Central memory CD4-positive, alpha-beta T cell (primary cell): ENCODE measurements around the gene CUTA.
A peak's percentile ranks its signal among the peaks of the same experiment; 100 is the strongest.

ENCODE experiments used
- DNase-seq: peaks from one replicate; pipeline ENCODE4 v3.0.0; 2022

CUTA gene

GRCh38 chr6:33438978-33439594 is 21.2 kb upstream of the CUTA start:
- no peak for DNase-seq

- no peak for DNase-seq
Measured at GRCh38 chr6:33437666-33438065, 19.8 kb upstream of the CUTA start.

GRCh38 chr6:33434961-33435360 is 17.1 kb upstream of the CUTA start:
- no peak for DNase-seq

- no peak for DNase-seq
Measured at GRCh38 chr6:33433544-33434191, 15.8 kb upstream of the CUTA start.

DNA sequence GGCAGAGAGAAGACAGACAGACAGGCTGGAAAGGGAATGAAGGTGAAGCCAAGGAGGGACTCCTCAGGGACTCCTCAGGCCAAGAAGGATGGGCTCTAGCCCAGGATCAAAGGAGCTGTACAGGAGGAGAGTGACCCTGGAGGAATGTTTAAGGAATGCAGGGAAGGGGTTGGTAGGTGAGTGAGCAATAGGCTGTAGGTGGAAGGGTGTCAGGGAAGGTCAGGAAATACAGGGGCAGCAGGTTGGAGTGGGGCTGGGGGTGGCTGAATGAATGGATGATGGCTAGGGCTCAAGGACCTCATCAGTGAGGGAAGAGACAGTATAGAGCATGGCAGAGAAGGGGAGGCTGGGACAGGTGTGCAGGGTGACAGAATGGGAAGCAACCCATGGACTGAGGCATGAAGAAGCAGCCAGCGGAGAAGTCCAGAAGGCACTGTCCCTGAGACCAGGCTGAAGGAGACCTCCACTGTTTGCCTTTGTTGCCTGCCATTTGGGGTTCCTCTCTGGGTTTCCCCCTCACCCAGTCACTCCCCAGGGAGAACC is 15.2 kb upstream of the CUTA start:
- DNase-seq = no peak

- DNase-seq = no peak
Measured at GRCh38 chr6:33432546-33432945, 14.6 kb upstream of the CUTA start.

DNA sequence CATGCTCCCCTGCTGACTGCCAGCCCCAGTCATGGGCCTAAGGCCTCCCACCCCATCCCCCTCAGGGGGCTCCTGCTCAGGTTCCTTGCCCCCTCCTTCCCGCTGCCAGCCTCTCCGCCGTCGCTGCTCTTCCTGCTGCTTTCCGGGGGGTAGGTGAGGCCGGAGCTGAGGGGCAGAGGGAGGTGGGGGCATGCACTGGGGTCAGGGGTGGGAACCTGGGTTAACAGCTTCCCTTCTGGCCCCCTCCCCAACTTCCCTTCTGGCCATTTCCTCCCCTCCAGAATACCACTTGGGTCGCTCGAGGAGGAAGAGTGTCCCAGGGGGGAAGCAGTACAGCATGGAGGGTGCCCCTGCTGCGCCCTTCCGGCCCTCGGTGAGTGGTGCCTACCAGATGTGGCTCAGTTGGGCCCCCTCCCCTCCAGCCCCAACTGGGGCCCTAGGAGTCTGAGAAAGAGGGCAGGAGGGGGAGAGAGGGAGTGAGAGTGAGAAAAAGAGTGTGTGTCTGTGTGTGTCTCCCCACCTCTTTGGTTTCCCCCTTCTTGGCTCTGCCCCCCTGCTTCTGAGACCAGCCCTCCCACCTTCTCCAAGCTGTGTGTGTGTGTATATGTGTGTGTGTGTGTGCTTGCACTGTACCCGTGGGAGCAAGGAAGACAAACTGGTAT is 14.1 kb upstream of the CUTA start:
- no peak for DNase-seq

DNA sequence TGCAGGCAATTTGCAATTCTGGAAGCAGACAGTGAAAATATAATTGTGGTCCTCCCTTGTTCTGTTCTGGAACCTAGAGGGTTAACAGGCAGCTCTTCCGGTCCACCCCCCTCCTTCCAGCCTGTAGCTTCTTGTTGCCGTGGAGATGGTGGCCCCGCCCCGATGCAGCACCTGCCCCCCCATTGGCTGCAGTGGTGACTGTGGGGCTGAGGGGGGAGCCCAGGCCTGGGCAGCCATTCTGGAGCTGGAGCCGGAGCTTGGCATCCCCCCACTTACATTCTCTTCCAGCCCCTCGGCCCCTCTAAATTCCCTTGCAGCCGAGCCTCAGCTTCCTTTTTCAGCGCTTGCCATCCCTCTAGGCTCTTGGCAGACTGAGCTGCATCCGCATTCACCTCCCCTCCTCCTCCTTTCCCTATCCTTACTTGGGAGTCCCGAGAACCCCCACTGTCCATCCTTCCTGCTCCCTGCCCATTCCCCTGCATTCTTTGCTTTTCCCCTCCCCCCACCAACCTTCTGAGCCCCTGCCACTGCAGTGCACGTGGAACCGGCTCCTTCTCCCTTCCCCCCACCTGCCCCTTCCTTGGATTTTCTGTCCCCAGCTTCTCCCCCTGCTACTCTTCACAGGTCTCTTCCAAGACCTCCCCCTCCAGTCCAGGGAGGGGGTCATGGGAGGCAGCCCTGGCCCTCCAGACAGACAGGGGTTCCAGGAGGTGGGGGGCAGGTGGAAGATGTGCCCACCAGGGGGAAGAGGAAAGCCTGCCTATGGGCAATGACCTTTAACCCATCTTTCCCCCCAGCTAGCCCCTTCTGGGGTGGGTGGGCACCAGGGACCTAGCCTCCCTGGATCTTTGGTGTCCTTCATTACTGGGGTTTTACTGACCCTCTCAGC is 13.3 kb upstream of the CUTA start:
- peak; percentile 81 for DNase-seq

DNA sequence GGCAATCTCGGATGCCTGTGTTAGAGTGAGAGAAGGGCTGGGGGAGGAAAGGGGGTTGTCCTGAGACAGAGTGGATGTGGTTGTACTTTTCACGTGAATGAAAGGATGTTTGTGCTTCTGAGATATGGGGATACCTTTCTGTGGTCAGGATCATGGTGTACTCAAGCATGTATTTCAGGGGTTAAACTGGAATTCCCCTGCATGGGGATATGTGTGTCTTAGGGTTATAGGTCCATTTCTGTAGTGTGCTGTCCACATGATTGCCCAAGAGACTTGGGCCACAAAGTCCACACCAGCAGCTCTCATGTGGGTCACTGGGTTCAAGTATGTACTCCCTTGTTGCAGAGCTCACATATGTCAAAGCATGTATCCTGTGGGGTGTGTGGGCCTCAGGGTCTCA is 12.4 kb upstream of the CUTA start:
- DNase-seq = no peak

GRCh38 chr6:33429750-33430052 is 11.8 kb upstream of the CUTA start:
- peak; percentile 42 for DNase-seq

DNA sequence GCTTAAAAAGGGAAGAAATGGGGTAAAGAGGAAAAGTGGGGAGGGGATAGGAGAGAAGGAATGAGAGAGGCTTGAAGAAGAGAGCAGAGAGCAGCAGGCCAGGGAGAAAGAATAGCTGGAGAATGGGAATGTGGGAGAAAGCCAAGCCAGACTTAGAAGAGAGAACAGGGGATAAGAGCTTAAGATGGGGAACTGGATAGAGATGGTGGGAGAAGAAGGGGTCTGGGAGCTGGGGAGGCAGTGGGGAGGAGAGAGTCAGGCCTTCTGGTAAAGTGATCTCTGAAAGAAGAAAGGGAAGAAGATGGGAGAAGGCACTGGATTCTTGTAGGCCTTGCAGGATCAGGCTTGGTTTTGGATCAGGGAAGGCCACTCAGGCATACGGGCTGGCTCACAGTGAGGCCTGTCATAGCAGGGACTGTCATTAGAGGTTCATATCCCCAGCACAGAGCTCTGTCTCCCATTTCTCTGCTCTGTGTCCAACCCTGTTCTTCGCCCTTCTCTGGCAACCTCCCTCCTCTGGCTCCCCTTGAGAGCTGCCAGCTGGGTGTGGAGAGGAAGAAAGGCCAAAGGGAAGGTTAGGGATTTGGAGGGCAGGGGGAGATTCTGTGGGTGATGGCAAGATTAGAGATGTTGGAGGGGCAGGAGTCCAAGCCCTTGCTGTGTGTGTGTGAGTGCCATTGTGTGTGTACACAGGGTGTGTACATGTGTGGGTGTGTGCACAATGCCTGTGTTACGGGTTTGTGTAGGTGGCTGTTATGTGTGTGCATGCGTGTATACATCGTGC is 11.3 kb upstream of the CUTA start:
- DNase-seq = no peak

GRCh38 chr6:33428224-33428965 is 10.5 kb upstream of the CUTA start:
- peak; percentile 45 for DNase-seq

DNA sequence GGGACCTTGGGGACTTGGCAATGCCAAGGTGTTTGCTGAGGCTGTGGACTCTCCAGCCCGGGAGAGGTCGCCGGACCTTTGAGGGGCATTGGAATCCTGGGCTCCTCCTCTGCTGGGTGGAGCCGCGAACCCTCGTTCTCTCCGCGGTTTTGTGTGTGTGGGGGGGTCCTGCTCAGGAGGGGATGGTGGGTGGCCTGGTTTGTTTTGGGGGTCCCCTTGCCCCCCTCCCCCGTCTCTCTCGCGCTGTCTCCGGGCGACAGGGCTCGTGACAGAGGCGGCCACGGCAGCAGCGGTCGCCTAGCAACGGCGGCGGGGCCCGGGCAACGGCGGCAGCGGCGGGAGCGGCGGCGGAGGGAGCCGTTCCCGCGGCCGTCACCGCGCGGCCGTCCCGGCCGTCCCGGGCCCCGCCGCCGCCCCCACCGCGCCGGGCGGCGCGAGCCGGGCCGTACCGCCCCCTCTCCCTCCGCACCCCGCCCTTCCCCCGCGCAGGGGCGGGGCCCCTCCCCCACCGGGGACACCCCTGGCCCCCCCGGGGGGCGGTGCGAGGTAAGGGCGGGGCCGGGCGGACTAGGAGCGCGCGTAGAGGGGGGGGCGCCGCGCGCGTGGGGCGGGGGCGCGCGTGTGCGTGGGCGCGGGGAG is 9.8 kb upstream of the CUTA start:
- DNase-seq = peak; percentile 62

- DNase-seq = peak; percentile 56
Measured at GRCh38 chr6:33426590-33427511, 8.9 kb upstream of the CUTA start.

DNA sequence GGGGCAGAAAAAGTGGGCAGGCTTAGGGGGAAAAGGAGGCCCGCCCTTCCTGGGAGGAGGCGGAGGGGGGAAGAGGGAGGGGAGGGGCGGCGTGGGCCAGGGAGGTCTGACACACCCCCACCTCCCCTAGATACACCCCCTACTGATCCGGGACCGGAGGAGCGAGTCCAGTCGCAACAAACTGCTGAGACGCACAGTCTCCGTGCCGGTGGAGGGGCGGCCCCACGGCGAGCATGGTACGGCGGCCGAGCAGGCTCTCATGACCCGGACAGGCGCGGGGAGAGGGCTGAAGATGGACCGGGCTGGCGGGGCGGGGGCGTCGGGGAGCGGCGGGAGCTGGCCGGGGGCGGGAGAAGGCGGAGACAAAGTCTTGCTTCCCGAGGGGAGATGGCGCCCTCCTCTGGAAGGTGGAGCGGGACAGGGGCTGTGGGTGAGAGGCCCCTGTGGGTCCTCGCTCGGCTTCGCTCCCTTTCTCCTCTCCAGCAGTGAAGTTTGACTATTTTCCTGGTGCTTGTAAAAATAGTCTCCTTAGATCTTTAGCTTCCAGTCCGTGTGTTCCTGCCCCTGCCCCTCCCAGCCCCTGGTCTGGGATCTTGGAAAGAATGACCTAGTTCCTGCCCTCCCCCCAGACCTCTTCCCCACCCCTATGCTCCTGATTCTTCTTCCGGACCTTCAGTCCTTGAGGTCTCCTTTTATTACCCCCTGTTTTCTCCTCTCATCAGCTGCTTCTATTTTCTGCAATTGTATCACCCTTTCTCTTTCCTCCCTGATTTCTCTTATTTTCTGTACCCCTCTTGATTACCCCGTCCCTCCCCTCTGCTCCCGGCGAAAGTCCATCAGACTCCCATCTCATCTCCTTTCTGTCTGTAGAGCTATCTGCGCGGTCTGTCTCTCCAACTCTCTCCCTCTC is 8.0 kb upstream of the CUTA start:
- peak; percentile 79 for DNase-seq

DNA sequence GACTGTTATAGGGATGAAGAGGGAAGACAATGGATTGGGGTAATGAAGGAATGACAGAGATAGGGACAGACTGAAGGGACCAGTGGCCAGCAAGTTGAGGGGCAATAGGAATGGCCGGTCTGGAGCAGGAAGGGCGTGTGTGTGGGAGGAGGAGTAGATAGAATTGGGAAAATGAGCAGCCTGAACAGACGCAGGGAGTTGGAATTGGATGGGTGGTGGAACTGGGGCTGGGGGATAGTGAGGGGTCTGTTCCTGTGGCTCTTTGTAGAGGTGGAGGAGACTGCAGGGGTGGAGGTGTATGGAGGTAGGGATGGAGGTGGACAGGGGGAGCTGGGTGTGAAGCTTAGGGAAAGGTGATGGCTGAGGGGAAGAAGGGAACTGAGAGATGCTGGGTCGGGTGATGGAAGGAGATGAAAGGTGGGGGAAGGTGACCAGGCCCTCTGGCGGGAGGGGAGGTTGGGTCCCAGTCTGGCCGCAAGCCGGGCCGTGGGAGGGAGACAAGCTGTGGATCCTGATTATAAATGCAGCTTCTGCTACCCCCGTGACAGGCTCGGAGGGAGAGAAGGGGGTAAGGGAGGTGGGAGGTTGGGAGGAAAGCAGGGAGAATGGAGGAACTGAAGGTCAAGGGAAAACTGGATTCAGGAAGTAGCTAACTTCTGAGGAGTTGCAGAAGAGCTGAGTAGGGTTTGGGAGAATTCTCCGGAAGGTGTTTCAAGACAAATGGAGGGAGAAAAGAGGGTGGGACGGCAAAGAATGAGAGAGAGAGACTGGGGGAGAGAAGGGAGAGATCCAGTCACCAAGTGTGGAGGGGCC is 7.2 kb upstream of the CUTA start:
- DNase-seq = no peak

DNA sequence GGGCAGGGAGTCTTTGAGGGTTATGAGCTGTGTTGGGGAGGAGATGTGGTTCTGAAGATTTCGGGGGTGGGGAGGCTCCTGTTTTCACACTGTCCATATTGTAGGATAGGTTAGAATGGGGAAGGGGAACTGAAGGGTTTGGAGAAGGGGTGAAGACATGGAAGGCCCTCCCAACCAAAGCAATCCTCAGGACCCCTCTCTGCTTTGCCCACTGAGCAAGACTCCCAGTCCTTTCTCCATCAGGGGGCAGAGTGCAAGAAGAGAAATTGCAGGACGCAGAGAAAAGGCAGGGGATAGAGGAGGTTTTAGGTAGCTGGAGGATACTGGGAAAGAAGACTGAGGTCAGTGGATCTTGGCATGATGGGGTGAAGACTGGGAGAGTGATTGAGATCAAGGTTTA is 5.9 kb upstream of the CUTA start:
- no peak for DNase-seq

- no peak for DNase-seq
Measured at GRCh38 chr6:33421344-33421643, 3.4 kb upstream of the CUTA start.
